H1 (cell line): ENCODE measurements around the gene CRYBB3. TPM values are rescaled to one million over a fixed set of nuclear protein-coding genes. Genes with fewer than 3 reads are reported as not detected.

Experiments
- ASH2L ChIP-seq: fragments of 200-600, 300-600 bp; sonication (generic); IDR thresholded peaks from one replicate; pipeline ENCODE4 v1.7.1; 2017; ENCODE audit warnings: low read length
- HDAC6 ChIP-seq: IDR thresholded peaks from one replicate; pipeline ENCODE4 v1.7.1; 2012; ENCODE audit warnings: low read depth, mild to moderate bottlenecking, inconsistent platforms, low read length, moderate library complexity
- MAX ChIP-seq: IDR thresholded peaks from 2 replicates; pipeline ENCODE4 v1.6.1; 2012; ENCODE audit warnings: inconsistent platforms
- POU5F1 ChIP-seq: IDR thresholded peaks from 2 replicates; pipeline ENCODE4 v1.6.1; 2011; ENCODE audit warnings: low read depth, mild to moderate bottlenecking, low read length, moderate library complexity
- RBBP5 ChIP-seq: IDR thresholded peaks from 2 replicates; pipeline ENCODE4 v1.7.1; 2012; ENCODE audit warnings: low read depth, mild to moderate bottlenecking, inconsistent platforms, low read length, moderate library complexity, borderline replicate concordance
- RNF2 ChIP-seq: fragments of 200-900, 300-1000 bp; sonication (generic); IDR thresholded peaks from 2 replicates; pipeline ENCODE4 v1.7.1; 2016; ENCODE audit warnings: borderline replicate concordance, low read depth, mild to moderate bottlenecking, antibody characterized with exemption, low read length; ENCODE audit not compliant: poor library complexity, severe bottlenecking; ENCODE audit errors: missing control alignments
- polyA plus RNA-seq, 7 experiments: library from polyadenylated mRNA; depleted of rRNA in 3 of 7; stranded (reverse) in 5 of 7; unstranded in 2 of 7; fragments of >200 nt in 5 of 7; fragments of 200-250 nt in 2 of 7; gene quantifications; 1 replicate in 5 of 7; 2 replicates in 1 of 7; 4 replicates in 1 of 7; pipeline versions ENCODE4 v1.2.1 to v1.2.3, GENCODE V29; 2011 to 2013; ENCODE audit warnings: missing spikeins in 2 of 7, mixed read lengths in 2 of 7
- total RNA-seq: library from RNA; stranded (reverse); fragmentation: NEBNext Ultra II Directional; extraction: Animal tissue kit (Norgen Biotek cat#: 25700); gene quantifications from 2 replicates; pipeline ENCODE4 v1.2.1, GENCODE V29; 2021
- TF ChIP-seq, protein P1 (sequence below): fragments of 300-600 bp; sonication (generic); IDR thresholded peaks from 2 replicates; pipeline ENCODE4 v1.7.1; 2012; ENCODE audit warnings: low read length, moderate library complexity, mild to moderate bottlenecking, inconsistent platforms; ENCODE audit not compliant: insufficient replicate concordance
- TF ChIP-seq, protein P2 (sequence below): IDR thresholded peaks from 2 replicates; pipeline ENCODE4 v1.6.1; 2011; ENCODE audit warnings: low read length, improper control_type of control experiment
- TF ChIP-seq, protein P3 (sequence below): IDR thresholded peaks from 2 replicates; pipeline ENCODE4 v1.6.1; 2011; ENCODE audit warnings: low read depth, mild to moderate bottlenecking, low read length; ENCODE audit not compliant: insufficient read depth

CRYBB3 gene
- total and polyA plus RNA-seq, 2 of the 8 experiments (the other 6 are each of a cell fraction or from before 2014, with no cell fraction given), result 0.44 to 0.58 TPM

GRCh38 chr22:25196326-25196725 lies 3.3 kb upstream of the CRYBB3 start (continued):
- TF ChIP-seq, protein P1, sequence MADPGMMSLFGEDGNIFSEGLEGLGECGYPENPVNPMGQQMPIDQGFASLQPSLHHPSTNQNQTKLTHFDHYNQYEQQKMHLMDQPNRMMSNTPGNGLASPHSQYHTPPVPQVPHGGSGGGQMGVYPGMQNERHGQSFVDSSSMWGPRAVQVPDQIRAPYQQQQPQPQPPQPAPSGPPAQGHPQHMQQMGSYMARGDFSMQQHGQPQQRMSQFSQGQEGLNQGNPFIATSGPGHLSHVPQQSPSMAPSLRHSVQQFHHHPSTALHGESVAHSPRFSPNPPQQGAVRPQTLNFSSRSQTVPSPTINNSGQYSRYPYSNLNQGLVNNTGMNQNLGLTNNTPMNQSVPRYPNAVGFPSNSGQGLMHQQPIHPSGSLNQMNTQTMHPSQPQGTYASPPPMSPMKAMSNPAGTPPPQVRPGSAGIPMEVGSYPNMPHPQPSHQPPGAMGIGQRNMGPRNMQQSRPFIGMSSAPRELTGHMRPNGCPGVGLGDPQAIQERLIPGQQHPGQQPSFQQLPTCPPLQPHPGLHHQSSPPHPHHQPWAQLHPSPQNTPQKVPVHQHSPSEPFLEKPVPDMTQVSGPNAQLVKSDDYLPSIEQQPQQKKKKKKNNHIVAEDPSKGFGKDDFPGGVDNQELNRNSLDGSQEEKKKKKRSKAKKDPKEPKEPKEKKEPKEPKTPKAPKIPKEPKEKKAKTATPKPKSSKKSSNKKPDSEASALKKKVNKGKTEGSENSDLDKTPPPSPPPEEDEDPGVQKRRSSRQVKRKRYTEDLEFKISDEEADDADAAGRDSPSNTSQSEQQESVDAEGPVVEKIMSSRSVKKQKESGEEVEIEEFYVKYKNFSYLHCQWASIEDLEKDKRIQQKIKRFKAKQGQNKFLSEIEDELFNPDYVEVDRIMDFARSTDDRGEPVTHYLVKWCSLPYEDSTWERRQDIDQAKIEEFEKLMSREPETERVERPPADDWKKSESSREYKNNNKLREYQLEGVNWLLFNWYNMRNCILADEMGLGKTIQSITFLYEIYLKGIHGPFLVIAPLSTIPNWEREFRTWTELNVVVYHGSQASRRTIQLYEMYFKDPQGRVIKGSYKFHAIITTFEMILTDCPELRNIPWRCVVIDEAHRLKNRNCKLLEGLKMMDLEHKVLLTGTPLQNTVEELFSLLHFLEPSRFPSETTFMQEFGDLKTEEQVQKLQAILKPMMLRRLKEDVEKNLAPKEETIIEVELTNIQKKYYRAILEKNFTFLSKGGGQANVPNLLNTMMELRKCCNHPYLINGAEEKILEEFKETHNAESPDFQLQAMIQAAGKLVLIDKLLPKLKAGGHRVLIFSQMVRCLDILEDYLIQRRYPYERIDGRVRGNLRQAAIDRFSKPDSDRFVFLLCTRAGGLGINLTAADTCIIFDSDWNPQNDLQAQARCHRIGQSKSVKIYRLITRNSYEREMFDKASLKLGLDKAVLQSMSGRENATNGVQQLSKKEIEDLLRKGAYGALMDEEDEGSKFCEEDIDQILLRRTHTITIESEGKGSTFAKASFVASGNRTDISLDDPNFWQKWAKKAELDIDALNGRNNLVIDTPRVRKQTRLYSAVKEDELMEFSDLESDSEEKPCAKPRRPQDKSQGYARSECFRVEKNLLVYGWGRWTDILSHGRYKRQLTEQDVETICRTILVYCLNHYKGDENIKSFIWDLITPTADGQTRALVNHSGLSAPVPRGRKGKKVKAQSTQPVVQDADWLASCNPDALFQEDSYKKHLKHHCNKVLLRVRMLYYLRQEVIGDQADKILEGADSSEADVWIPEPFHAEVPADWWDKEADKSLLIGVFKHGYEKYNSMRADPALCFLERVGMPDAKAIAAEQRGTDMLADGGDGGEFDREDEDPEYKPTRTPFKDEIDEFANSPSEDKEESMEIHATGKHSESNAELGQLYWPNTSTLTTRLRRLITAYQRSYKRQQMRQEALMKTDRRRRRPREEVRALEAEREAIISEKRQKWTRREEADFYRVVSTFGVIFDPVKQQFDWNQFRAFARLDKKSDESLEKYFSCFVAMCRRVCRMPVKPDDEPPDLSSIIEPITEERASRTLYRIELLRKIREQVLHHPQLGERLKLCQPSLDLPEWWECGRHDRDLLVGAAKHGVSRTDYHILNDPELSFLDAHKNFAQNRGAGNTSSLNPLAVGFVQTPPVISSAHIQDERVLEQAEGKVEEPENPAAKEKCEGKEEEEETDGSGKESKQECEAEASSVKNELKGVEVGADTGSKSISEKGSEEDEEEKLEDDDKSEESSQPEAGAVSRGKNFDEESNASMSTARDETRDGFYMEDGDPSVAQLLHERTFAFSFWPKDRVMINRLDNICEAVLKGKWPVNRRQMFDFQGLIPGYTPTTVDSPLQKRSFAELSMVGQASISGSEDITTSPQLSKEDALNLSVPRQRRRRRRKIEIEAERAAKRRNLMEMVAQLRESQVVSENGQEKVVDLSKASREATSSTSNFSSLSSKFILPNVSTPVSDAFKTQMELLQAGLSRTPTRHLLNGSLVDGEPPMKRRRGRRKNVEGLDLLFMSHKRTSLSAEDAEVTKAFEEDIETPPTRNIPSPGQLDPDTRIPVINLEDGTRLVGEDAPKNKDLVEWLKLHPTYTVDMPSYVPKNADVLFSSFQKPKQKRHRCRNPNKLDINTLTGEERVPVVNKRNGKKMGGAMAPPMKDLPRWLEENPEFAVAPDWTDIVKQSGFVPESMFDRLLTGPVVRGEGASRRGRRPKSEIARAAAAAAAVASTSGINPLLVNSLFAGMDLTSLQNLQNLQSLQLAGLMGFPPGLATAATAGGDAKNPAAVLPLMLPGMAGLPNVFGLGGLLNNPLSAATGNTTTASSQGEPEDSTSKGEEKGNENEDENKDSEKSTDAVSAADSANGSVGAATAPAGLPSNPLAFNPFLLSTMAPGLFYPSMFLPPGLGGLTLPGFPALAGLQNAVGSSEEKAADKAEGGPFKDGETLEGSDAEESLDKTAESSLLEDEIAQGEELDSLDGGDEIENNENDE, result no peak
- TF ChIP-seq, protein P2, sequence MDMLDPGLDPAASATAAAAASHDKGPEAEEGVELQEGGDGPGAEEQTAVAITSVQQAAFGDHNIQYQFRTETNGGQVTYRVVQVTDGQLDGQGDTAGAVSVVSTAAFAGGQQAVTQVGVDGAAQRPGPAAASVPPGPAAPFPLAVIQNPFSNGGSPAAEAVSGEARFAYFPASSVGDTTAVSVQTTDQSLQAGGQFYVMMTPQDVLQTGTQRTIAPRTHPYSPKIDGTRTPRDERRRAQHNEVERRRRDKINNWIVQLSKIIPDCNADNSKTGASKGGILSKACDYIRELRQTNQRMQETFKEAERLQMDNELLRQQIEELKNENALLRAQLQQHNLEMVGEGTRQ, result no peak
- TF ChIP-seq ASH2L (no peak), RNF2 (no peak), POU5F1 (no peak), HDAC6 (no peak), MAX (no peak), RBBP5 (no peak)
- TF ChIP-seq, protein P3, sequence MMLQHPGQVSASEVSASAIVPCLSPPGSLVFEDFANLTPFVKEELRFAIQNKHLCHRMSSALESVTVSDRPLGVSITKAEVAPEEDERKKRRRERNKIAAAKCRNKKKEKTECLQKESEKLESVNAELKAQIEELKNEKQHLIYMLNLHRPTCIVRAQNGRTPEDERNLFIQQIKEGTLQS, result no peak
